Liver (tissue), 3 donors: Measurements from ENCODE around the gene XG.

Experiments used
- HNF4A ChIP-seq, 2 donors: conservative IDR thresholded peaks; 2 replicates each; pipeline ENCODE4 v1.6.1; 2016; ENCODE audit warnings: antibody characterized with exemption in 2 of 2, mild to moderate bottlenecking in 2 of 2
- TF ChIP-seq, protein P1 (sequence below): fragments of 150-350 bp; IDR thresholded peaks from 2 replicates; pipeline ENCODE4 v1.5.1; 2017; ENCODE audit warnings: improper control_type of control experiment, low read depth, low read length; ENCODE audit not compliant: missing input control
- donor health status: healthy.
- donor health status: healthy.

DNA sequence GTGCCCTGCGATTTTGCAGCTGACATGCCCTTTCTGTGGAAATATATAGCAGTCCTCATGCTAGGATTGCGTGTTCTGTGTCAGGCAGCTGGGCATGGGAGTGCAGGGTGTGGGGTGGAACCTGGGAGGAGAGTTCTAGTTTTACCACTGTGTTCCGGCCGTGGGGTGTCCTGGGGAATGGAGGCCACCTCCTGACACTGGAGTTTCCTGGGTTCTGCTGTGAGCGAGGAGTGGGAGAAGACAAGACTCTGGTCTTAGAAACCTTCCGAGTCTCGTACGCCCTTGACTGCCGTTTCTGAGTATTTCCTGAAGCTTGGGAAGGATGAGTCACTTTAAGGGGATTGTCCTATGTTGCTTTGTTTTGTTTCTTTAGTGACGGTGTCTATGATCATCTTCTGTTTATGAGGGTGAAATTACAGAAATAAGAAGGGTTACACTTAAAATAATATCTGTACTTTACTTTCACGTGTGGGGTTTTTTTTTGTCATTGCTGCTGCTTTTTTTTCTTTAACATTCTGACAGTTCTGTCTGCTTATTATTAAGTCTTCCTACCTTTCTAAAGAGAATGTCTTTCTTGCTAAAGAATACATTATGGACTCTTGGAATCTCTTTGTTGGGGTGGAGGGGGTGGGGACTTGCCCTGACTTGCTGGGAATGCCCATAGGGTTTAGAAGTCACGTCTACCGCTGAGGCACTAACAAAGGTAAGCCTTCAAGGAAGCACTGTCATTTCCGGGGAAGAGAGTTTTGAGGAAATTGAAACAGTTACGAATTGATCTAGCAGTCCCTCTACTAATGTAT is 41.6 kb upstream of the XG start:
- TF ChIP-seq, protein P1, sequence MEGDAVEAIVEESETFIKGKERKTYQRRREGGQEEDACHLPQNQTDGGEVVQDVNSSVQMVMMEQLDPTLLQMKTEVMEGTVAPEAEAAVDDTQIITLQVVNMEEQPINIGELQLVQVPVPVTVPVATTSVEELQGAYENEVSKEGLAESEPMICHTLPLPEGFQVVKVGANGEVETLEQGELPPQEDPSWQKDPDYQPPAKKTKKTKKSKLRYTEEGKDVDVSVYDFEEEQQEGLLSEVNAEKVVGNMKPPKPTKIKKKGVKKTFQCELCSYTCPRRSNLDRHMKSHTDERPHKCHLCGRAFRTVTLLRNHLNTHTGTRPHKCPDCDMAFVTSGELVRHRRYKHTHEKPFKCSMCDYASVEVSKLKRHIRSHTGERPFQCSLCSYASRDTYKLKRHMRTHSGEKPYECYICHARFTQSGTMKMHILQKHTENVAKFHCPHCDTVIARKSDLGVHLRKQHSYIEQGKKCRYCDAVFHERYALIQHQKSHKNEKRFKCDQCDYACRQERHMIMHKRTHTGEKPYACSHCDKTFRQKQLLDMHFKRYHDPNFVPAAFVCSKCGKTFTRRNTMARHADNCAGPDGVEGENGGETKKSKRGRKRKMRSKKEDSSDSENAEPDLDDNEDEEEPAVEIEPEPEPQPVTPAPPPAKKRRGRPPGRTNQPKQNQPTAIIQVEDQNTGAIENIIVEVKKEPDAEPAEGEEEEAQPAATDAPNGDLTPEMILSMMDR: no peak
- TF ChIP-seq HNF4A (conservative IDR thresholded peaks at IDR 0.05): no peak
